HEK293T (cell line): ENCODE data around the gene PMPCB.

Experiments
- CTCF ChIA-PET: fragments of 350-600 bp; formaldehyde crosslinking; extraction: SDS; loops from one replicate; lab custom pipeline; 2021; ENCODE audit warnings: antibody characterized with exemption, inconsistent platforms; lab: Yijun Ruan, JAX
- POLR2A ChIA-PET: fragments of 350-600 bp; formaldehyde crosslinking; extraction: SDS; loops from one replicate; lab custom pipeline; 2020; ENCODE audit warnings: antibody characterized with exemption, inconsistent platforms; lab: Yijun Ruan, JAX
- DNase-seq: peaks from one replicate; pipeline ENCODE4 v3.0.0; 2012; ENCODE audit warnings: mixed read lengths; ENCODE audit errors: extremely low spot score
- ARNT ChIP-seq: fragments of 450-650 bp; IDR thresholded peaks from 2 replicates; pipeline ENCODE4 v1.6.1; 2017; ENCODE audit warnings: mild to moderate bottlenecking
- BHLHE40 ChIP-seq: fragments of 450-650 bp; IDR thresholded peaks from 2 replicates; pipeline ENCODE4 v1.6.1; 2016; ENCODE audit warnings: mild to moderate bottlenecking, moderate library complexity, borderline replicate concordance
- CTBP1 ChIP-seq: fragments of 450-650 bp; IDR thresholded peaks from 2 replicates; pipeline ENCODE4 v1.6.1; 2016; ENCODE audit warnings: borderline replicate concordance
- ELF4 ChIP-seq: fragments of 450-650 bp; IDR thresholded peaks from 2 replicates; pipeline ENCODE4 v1.6.1; 2017; ENCODE audit warnings: antibody characterized with exemption
- FOXA1 ChIP-seq: fragments of 450-650 bp; IDR thresholded peaks from 2 replicates; pipeline ENCODE4 v1.6.1; 2016; ENCODE audit warnings: mild to moderate bottlenecking
- FOXK2 ChIP-seq: fragments of 450-650 bp; IDR thresholded peaks from 2 replicates; pipeline ENCODE4 v1.6.1; 2016; ENCODE audit warnings: mild to moderate bottlenecking
- FOXM1 ChIP-seq: fragments of 450-650 bp; IDR thresholded peaks from 2 replicates; pipeline ENCODE4 v1.6.1; 2017; ENCODE audit warnings: mild to moderate bottlenecking, borderline replicate concordance
- HDGF ChIP-seq: fragments of 450-650 bp; IDR thresholded peaks from 2 replicates; pipeline ENCODE4 v1.6.1; 2017; ENCODE audit warnings: antibody characterized with exemption, borderline replicate concordance
- LEF1 ChIP-seq: fragments of 450-650 bp; IDR thresholded peaks from 2 replicates; pipeline ENCODE4 v1.6.1; 2017; ENCODE audit warnings: mild to moderate bottlenecking, borderline replicate concordance
- NFRKB ChIP-seq: fragments of 450-650 bp; IDR thresholded peaks from 2 replicates; pipeline ENCODE4 v1.6.1; 2016; ENCODE audit warnings: mild to moderate bottlenecking, moderate library complexity
- SP1 ChIP-seq: fragments of 450-650 bp; IDR thresholded peaks from 2 replicates; pipeline ENCODE4 v1.6.1; 2017
- SUZ12 ChIP-seq: fragments of 450-650 bp; IDR thresholded peaks from 2 replicates; pipeline ENCODE4 v1.6.1; 2016; ENCODE audit warnings: mild to moderate bottlenecking
- TARDBP ChIP-seq: fragments of 450-650 bp; IDR thresholded peaks from 2 replicates; pipeline ENCODE4 v1.6.1; 2016
- ZNF384 ChIP-seq: fragments of 450-650 bp; IDR thresholded peaks from 2 replicates; pipeline ENCODE4 v1.6.1; 2016
- TF ChIP-seq, protein P1 (sequence below): fragments of 450-650 bp; IDR thresholded peaks from 2 replicates; pipeline ENCODE4 v1.6.1; 2016

PMPCB gene

DNA sequence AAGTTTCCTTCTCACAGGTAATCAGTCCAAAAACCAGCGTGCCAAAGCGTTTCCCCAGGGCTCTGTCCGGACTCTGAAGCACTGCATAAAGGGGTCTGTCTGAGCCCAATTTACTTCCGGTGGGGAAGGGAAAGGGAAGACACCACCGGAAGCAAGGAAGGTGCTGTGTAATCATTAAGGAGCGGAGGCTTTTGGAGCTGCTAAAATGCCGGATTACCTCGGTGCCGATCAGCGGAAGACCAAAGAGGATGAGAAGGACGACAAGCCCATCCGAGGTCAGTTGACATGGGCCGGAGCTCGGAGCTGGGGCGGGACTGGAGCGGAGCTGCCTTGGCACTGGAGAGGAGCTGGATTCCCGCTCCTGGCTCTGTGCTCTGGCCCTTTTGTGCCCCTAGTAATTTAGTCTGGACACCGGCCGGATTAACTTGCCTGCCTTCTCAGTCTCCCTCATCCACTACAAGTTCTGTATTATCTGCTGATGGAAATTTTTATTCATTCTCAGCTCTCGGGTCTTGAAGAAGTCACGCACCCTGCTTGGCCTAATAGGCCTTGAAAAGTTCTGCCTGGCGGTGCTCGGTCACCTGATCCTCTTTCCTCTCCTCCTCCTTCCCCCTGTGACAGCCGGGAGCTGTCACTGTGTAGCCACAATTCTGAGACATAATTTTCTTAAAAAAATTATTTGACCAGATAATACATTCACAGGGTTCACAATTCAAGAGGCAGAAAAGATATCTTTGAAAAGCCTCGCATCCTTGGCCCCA, 50.5 kb downstream of the PMPCB start, which contains the start of gene PSMC2:
TSS of gene PSMC2 (plus strand) at position 137 of the 761 bp plus-strand sequence. CDS start at position 206, 69 bp downstream.
- TF ChIP-seq CTBP1: peak; percentile 26; the same call in 1 of the 2 replicates
- no peak for TF ChIP-seq LEF1
- TF ChIP-seq, protein P1, sequence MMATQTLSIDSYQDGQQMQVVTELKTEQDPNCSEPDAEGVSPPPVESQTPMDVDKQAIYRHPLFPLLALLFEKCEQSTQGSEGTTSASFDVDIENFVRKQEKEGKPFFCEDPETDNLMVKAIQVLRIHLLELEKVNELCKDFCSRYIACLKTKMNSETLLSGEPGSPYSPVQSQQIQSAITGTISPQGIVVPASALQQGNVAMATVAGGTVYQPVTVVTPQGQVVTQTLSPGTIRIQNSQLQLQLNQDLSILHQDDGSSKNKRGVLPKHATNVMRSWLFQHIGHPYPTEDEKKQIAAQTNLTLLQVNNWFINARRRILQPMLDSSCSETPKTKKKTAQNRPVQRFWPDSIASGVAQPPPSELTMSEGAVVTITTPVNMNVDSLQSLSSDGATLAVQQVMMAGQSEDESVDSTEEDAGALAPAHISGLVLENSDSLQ: peak; percentile 40
- TF ChIP-seq ELF4: peak; percentile 48; the same call in 1 of the 2 replicates
- peak; percentile 75 for DNase-seq
- CTCF ChIA-PET: no interaction called here
- POLR2A ChIA-PET: interaction anchor here (0.6 to 1.4 kb wide), 6 partner anchors 9 to 273 kb away, joined by 3 to 6 read pairs (median 4); partner anchors contain the start of genes ARMC10 and FBXL13

DNA sequence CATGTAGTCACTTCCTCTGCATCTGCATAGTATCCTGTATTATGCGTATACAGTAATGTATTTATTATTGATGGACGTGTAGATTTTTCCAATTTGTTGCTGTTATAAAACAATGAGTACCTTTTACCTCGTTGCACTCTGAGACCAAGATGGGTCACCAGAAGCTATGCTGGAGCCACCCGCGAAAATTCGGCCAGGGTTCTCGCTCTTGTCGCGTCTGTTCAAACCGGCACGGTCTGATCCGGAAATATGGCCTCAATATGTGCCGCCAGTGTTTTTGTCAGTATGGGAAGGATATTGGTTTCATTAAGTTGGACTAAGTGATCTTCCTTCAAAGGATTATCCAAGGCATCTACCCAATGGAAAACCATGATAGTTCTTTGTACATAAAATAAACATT, 51.2 kb downstream of the PMPCB start:
- TF ChIP-seq TARDBP (no peak), SP1 (no peak), FOXK2 (no peak), LEF1 (no peak), ZNF384 (no peak), SUZ12 (no peak), FOXA1 (no peak), FOXM1 (no peak), HDGF (no peak)
- ChIA-PET POLR2A (interaction anchor here (0.9 to 1.4 kb wide), 3 partner anchors 9 to 274 kb away, joined by 4 to 6 read pairs (median 5); partner anchors contain the start of genes ARMC10 and FBXL13), CTCF (no interaction called here)
- no peak for DNase-seq

DNA sequence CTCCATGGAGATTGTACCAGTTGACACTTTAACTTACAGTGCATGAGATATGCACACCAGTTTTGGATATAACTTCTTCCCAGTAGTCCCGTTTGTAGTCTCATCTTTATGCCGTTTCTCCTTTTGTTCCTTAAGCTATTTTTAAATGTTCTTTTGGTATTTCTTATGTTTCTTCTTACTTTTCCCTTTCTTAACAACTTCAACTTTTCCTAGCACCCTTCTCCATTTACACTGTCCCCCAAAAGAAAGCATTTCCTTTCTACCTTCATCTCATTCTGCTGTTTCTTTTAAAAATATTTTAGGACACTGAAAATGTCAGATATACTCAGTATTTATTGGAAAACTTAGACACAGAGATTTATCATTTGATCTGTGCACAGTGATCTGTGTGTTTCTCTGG, 51.7 kb downstream of the PMPCB start:
- TF ChIP-seq HDGF (no peak), BHLHE40 (no peak), LEF1 (no peak), ELF4 (no peak), CTBP1 (no peak), FOXM1 (no peak), NFRKB (no peak), ARNT (no peak), FOXK2 (no peak)
- TF ChIP-seq, protein P1: no peak
- ChIA-PET POLR2A (no interaction called here), CTCF (no interaction called here)
- DNase-seq: no peak

DNA sequence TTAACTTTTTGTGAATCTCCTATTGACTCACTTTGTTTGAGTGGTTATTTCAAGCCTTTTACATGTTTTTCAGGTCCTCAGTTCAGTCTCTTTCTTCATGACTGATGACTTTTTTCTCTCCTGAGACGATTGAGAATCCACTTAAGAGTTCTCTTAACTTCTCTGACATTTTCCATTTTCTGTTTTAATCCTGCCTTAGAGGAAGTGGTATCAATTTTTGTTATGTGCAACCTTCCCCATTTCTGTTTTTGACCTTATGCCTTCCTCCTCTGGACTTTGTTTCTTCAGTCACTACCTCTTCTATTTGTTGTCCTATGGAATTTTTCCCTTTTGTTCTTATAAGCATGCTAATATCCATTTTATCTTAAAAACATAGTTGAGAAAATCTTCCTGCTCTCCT, 52.6 kb downstream of the PMPCB start:
- POLR2A ChIA-PET: no interaction called here
- CTCF ChIA-PET: no interaction called here
- TF ChIP-seq ZNF384 (no peak), TARDBP (no peak)
- no peak for DNase-seq
